SH-SY5Y (cell line): ENCODE results near the gene CORIN.

Experiments used
- GATA2 ChIP-seq: IDR thresholded peaks from 2 replicates; pipeline ENCODE4 v1.6.1; 2011; ENCODE audit warnings: mild to moderate bottlenecking, low read depth, low read length
- GATA3 ChIP-seq: IDR thresholded peaks from 2 replicates; pipeline ENCODE4 v1.6.1; 2011; ENCODE audit warnings: low read depth, mild to moderate bottlenecking, low read length, moderate library complexity

DNA sequence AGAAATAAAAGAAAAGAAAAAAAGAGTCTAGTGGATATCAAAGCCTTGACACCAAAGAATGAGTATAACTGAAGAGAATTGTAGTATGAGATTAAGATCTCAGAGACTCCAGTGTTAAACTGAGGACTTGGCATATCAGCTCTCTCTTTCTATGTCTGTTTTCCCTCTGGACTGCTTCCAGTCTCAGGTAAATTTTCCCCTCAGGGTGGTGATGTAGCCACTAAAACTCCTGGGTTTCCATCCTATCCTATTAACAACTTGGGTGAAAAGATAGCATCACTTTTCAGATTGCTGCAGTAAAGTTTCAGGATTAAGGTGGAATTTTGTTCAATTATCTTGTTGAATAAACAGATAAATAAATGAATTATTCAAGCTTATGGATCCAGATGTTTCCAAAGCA is 267.1 kb downstream of the CORIN start:
- TF ChIP-seq GATA2 (no peak), GATA3 (no peak)
